ENCODE measurements around the gene EAPP. TPM values are rescaled to one million over a fixed set of nuclear protein-coding genes. Genes with fewer than 3 reads are reported as not detected.

The EAPP gene
- total RNA-seq, 1 donor from 2014 or later: 27.0 TPM

DNA sequence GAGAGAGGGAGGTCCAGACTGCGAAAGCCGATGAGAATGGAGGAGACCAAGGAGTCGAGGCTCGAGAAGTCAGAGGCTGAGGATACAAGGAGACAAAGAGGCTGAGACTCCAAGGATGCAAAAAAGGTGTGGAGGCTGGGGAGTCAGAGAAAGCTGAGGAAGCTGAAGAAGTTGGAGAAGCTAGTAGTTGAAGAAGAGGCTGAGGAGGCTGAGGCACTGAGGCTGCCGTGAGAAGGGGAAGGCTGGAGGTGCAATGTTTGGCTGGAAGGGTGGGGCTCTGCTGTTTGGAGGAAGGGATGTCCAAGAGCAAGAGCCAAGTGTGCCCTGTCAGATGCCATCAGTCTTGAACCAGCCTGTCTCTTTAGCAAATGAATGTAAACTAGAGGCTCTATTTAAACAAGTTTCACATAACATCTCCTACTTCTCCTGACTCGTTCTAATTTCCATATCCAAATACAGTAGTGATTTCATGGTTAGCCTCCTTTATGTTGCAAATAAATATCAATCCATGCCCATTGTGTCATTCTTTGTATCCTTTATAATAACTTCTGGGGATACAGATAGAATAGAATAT, 66.7 kb downstream of the EAPP start:
- Mint-ChIP-seq H3K4me1 (ENCODE audit: low read depth) (no peaks in the 10 kb centered on the region), H3K27ac (ENCODE audit: unreplicated experiment) (no peak overlapping the region), H3K4me3 (ENCODE audit: unreplicated experiment) (no peak overlapping the region), H3K9me3 (ENCODE audit: low read depth) (no peaks in the 10 kb centered on the region), H3K27me3 (ENCODE audit: low read depth) (no peaks in the 10 kb centered on the region), H3K36me3 (ENCODE audit: low read depth) (no peaks in the 10 kb centered on the region)
- TF ChIP-seq, protein P1, sequence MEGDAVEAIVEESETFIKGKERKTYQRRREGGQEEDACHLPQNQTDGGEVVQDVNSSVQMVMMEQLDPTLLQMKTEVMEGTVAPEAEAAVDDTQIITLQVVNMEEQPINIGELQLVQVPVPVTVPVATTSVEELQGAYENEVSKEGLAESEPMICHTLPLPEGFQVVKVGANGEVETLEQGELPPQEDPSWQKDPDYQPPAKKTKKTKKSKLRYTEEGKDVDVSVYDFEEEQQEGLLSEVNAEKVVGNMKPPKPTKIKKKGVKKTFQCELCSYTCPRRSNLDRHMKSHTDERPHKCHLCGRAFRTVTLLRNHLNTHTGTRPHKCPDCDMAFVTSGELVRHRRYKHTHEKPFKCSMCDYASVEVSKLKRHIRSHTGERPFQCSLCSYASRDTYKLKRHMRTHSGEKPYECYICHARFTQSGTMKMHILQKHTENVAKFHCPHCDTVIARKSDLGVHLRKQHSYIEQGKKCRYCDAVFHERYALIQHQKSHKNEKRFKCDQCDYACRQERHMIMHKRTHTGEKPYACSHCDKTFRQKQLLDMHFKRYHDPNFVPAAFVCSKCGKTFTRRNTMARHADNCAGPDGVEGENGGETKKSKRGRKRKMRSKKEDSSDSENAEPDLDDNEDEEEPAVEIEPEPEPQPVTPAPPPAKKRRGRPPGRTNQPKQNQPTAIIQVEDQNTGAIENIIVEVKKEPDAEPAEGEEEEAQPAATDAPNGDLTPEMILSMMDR (IDR thresholded peaks at IDR 0.05): no peak
- DNase-seq (ENCODE audit: low spot score): peak; percentile 34

DNA sequence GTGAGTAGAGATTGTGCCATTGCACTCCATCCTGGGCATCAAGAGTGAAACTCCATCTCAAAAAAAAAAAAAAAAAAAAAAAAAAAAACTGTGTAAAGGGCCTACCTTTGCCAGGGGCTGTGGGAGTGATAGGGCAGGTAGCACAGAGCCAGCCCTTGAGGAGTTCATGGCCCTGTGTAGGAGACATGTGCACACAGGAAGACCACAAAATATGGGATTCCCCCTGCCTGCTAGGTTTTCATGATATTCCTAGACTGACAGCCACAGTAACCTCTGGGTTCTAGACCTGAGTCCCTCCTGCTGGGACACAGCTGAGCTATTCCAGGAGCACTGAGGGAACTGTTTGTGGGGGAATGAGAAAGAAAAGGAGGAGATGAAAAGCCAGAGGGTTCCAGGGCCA, 69.2 kb downstream of the EAPP start:
- H3K36me3 Mint-ChIP-seq (ENCODE audit: low read depth): no peaks in the 10 kb centered on the region
- TF ChIP-seq, protein P1 (IDR thresholded peaks at IDR 0.05): no peak
- no peak for DNase-seq (ENCODE audit: low spot score)
- no peak overlapping the region for H3K27ac Mint-ChIP-seq (ENCODE audit: unreplicated experiment)
- H3K4me3 Mint-ChIP-seq (ENCODE audit: unreplicated experiment): no peak overlapping the region
- H3K4me1 Mint-ChIP-seq (ENCODE audit: low read depth): no peaks in the 10 kb centered on the region
- H3K27me3 Mint-ChIP-seq (ENCODE audit: low read depth): no peaks in the 10 kb centered on the region
- H3K9me3 Mint-ChIP-seq (ENCODE audit: low read depth): no peaks in the 10 kb centered on the region

DNA sequence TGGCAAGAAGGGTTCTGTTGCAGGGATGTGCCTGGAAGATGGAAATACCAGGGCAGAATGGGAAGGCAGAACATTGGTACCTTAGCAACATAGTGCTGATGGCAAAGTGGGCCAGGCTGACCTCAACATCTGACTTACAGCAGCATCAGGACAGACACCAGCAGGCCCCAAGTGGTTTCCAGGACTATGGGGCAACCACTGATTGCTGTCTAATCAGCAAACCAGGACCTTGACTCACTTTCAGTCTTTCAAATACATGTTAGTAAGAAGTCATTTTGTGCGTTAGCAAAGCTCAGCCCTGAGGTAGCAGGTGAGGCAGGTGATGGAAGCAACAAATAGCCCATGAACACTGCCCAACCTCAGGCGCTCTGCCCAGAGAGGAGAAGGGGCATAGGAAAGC, 72.8 kb downstream of the EAPP start:
- no peak overlapping the region for H3K27ac Mint-ChIP-seq (ENCODE audit: unreplicated experiment)
- H3K4me3 Mint-ChIP-seq (ENCODE audit: unreplicated experiment): no peak overlapping the region
- peak; percentile 30 for DNase-seq (ENCODE audit: low spot score)
- no peaks in the 10 kb centered on the region for H3K27me3 Mint-ChIP-seq (ENCODE audit: low read depth)
- H3K36me3 Mint-ChIP-seq (ENCODE audit: low read depth): no peaks in the 10 kb centered on the region
- H3K9me3 Mint-ChIP-seq (ENCODE audit: low read depth): no peaks in the 10 kb centered on the region
- TF ChIP-seq, protein P1 (IDR thresholded peaks at IDR 0.05): no peak
- peaks cover 3% of the 10 kb centered on the region for H3K4me1 Mint-ChIP-seq (ENCODE audit: low read depth)

Other genes with a start within 250 kb of the EAPP start
- 19.1 to 24.1 TPM (median 19.2 TPM) in 3 replicates for gene SPTSSA, start 77.5 kb downstream of the EAPP start, total RNA-seq
- gene SNX6, start 90.4 kb upstream of the EAPP start, total RNA-seq: 72.6 to 93.5 TPM (median 91.7 TPM) in 3 replicates
- 58.1 to 84.5 TPM (median 77.2 TPM) in 3 replicates for gene CFL2, start 174.9 kb upstream of the EAPP start, total RNA-seq

All from chondrocyte (in vitro differentiated cells).